ENCODE data around the gene GALNT18. TPM values are rescaled to one million over a fixed set of nuclear protein-coding genes. Genes with fewer than 3 reads are reported as not detected.

GALNT18 gene
- total and polyA plus RNA-seq, 2 experiments from 2014 or later: 4.3 to 10.8 TPM

DNA sequence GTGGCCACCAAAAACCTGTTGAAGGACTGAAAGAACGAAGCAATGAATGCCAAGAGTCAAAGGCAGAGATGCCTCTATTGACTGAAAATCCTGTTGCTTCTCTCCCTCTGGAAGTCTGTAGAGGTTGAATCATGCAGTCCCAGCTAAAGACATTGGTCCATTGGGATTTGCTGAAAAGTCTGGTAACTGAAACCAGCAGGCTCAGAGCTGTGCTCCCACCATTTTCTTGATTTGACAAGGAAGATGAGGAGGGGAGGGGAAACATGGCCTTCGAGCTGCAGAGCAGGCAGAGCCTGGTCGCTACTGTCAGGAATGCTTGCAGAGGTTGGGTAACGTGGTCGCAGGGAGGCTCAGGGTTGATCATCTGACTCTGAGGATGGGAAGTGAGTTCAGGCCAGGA, 196.0 kb downstream of the GALNT18 start (continued):
- no peak for TF ChIP-seq ZNF462 (CRISPR knock-in tag; IDR thresholded peaks at IDR 0.05)
- TF ChIP-seq, protein P1, sequence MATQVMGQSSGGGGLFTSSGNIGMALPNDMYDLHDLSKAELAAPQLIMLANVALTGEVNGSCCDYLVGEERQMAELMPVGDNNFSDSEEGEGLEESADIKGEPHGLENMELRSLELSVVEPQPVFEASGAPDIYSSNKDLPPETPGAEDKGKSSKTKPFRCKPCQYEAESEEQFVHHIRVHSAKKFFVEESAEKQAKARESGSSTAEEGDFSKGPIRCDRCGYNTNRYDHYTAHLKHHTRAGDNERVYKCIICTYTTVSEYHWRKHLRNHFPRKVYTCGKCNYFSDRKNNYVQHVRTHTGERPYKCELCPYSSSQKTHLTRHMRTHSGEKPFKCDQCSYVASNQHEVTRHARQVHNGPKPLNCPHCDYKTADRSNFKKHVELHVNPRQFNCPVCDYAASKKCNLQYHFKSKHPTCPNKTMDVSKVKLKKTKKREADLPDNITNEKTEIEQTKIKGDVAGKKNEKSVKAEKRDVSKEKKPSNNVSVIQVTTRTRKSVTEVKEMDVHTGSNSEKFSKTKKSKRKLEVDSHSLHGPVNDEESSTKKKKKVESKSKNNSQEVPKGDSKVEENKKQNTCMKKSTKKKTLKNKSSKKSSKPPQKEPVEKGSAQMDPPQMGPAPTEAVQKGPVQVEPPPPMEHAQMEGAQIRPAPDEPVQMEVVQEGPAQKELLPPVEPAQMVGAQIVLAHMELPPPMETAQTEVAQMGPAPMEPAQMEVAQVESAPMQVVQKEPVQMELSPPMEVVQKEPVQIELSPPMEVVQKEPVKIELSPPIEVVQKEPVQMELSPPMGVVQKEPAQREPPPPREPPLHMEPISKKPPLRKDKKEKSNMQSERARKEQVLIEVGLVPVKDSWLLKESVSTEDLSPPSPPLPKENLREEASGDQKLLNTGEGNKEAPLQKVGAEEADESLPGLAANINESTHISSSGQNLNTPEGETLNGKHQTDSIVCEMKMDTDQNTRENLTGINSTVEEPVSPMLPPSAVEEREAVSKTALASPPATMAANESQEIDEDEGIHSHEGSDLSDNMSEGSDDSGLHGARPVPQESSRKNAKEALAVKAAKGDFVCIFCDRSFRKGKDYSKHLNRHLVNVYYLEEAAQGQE (IDR thresholded peaks at IDR 0.05; ENCODE audit: unreplicated experiment): no peak
- TF ChIP-seq EZH2 (IDR thresholded peaks at IDR 0.05; ENCODE audit: low read depth, unreplicated experiment): no peak
- TF ChIP-seq, protein P2, sequence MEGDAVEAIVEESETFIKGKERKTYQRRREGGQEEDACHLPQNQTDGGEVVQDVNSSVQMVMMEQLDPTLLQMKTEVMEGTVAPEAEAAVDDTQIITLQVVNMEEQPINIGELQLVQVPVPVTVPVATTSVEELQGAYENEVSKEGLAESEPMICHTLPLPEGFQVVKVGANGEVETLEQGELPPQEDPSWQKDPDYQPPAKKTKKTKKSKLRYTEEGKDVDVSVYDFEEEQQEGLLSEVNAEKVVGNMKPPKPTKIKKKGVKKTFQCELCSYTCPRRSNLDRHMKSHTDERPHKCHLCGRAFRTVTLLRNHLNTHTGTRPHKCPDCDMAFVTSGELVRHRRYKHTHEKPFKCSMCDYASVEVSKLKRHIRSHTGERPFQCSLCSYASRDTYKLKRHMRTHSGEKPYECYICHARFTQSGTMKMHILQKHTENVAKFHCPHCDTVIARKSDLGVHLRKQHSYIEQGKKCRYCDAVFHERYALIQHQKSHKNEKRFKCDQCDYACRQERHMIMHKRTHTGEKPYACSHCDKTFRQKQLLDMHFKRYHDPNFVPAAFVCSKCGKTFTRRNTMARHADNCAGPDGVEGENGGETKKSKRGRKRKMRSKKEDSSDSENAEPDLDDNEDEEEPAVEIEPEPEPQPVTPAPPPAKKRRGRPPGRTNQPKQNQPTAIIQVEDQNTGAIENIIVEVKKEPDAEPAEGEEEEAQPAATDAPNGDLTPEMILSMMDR (conservative IDR thresholded peaks at IDR 0.05; ENCODE audit: low read depth in 2 of 2): no peak
- no peak for TF ChIP-seq NANOG (IDR thresholded peaks at IDR 0.05; ENCODE audit: borderline replicate concordance)
- no peak for TF ChIP-seq STAT1 (IDR thresholded peaks at IDR 0.05; ENCODE audit: unreplicated experiment)
- no peak for TF ChIP-seq ZNF114 (CRISPR knock-in tag; IDR thresholded peaks at IDR 0.05)
